ENCODE results near the gene ATG10. TPM values are rescaled to one million over a fixed set of nuclear protein-coding genes. Genes with fewer than 3 reads are reported as not detected.

ATG10 gene
- polyA plus RNA-seq, 1 donor from 2014 or later: 12.1 TPM

GRCh38 chr5:81980160-81980559 is 8.3 kb downstream of the ATG10 start:
- no peak overlapping the region for H3K27ac ChIP-seq (ENCODE audit: low read length)

DNA sequence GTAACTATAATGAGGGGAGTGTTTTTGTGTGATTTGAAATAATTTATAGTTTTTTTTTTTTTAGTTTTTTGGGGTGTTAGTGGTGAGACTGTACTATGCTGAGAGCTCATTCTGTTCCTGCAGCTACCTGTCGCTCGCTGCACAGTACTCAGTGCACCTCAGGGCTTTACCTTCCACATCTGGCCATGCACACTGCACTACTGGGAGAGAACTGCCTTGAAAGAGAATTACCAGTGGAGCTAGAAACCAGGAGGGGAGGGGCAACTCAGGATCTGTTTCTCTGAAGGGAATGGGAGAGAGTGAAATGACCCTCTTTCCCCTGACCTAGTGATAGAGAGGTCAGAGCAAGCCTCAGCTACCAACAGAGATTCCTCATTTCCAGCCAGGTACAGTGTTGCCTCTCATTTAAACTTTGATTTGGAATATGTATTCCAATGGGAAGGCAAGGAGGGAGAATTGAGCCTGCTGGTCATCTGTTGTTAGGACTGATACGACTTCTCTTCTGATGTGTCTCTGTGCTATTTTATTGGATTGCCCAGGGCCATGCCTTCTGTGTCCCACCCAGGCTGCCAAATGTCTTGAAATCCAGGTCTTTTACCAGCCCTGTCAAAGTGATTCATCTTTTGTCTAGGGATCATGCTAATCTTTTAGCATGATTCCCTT is 8.9 kb downstream of the ATG10 start:
- no peaks in the 10 kb centered on the region for H3K27me3 ChIP-seq (ENCODE audit: insufficient read depth, low read depth, low read length)
- no peaks in the 10 kb centered on the region for H3F3A ChIP-seq (ENCODE audit: insufficient read depth, low read length, poor library complexity, severe bottlenecking)
- no peaks in the 10 kb centered on the region for H3K36me3 ChIP-seq (ENCODE audit: insufficient read depth, low read length)
- H4K20me1 ChIP-seq (ENCODE audit: insufficient read depth): no peaks in the 10 kb centered on the region
- no peaks in the 10 kb centered on the region for H3K79me2 ChIP-seq (replicated peaks; ENCODE audit: insufficient read depth, low read length)
- H3K27ac ChIP-seq (ENCODE audit: low read length): no peak overlapping the region
- no peaks in the 10 kb centered on the region for H3K9me2 ChIP-seq (ENCODE audit: insufficient read depth, low read length)
- H3K4me2 ChIP-seq (ENCODE audit: low read length): no peak overlapping the region
- H3K9ac ChIP-seq (ENCODE audit: low read length): no peak overlapping the region
- H2AFZ ChIP-seq (ENCODE audit: low read depth, low read length): no peak overlapping the region
- H3K4me3 ChIP-seq (ENCODE audit: low read length): no peak overlapping the region
- H3K9me3 ChIP-seq (ENCODE audit: low read length): no peaks in the 10 kb centered on the region
- TF ChIP-seq EZH2 (IDR thresholded peaks at IDR 0.05; ENCODE audit: borderline replicate concordance, insufficient read depth, low read length, poor library complexity, severe bottlenecking) (no peak), SMC3 (conservative IDR thresholded peaks at IDR 0.05; ENCODE audit: poor library complexity) (no peak), TAF1 (IDR thresholded peaks at IDR 0.05; ENCODE audit: low read depth) (no peak), RAD21 (conservative IDR thresholded peaks at IDR 0.05) (no peak), CTCF (IDR thresholded peaks at IDR 0.05; ENCODE audit: poor library complexity, severe bottlenecking) (no peak), EP300 (conservative IDR thresholded peaks at IDR 0.05; ENCODE audit: poor library complexity, severe bottlenecking) (no peak)
- TF ChIP-seq, protein P1, sequence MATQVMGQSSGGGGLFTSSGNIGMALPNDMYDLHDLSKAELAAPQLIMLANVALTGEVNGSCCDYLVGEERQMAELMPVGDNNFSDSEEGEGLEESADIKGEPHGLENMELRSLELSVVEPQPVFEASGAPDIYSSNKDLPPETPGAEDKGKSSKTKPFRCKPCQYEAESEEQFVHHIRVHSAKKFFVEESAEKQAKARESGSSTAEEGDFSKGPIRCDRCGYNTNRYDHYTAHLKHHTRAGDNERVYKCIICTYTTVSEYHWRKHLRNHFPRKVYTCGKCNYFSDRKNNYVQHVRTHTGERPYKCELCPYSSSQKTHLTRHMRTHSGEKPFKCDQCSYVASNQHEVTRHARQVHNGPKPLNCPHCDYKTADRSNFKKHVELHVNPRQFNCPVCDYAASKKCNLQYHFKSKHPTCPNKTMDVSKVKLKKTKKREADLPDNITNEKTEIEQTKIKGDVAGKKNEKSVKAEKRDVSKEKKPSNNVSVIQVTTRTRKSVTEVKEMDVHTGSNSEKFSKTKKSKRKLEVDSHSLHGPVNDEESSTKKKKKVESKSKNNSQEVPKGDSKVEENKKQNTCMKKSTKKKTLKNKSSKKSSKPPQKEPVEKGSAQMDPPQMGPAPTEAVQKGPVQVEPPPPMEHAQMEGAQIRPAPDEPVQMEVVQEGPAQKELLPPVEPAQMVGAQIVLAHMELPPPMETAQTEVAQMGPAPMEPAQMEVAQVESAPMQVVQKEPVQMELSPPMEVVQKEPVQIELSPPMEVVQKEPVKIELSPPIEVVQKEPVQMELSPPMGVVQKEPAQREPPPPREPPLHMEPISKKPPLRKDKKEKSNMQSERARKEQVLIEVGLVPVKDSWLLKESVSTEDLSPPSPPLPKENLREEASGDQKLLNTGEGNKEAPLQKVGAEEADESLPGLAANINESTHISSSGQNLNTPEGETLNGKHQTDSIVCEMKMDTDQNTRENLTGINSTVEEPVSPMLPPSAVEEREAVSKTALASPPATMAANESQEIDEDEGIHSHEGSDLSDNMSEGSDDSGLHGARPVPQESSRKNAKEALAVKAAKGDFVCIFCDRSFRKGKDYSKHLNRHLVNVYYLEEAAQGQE (IDR thresholded peaks at IDR 0.05; ENCODE audit: borderline replicate concordance): no peak

More at GRCh38 chr5:81980160-81980559, 8.3 kb downstream of the ATG10 start:
- Histone ChIP-seq H2AFZ (ENCODE audit: low read depth, low read length) (no peak overlapping the region), H3K9me2 (ENCODE audit: insufficient read depth, low read length) (no peaks in the 10 kb centered on the region), H3K27me3 (ENCODE audit: insufficient read depth, low read depth, low read length) (no peaks in the 10 kb centered on the region), H3K9ac (ENCODE audit: low read length) (no peak overlapping the region), H3K4me2 (ENCODE audit: low read length) (no peak overlapping the region), H3K4me3 (ENCODE audit: low read length) (no peak overlapping the region), H3K9me3 (ENCODE audit: low read length) (no peaks in the 10 kb centered on the region), H3F3A (ENCODE audit: insufficient read depth, low read length, poor library complexity, severe bottlenecking) (no peaks in the 10 kb centered on the region), H4K20me1 (ENCODE audit: insufficient read depth) (no peaks in the 10 kb centered on the region), H3K36me3 (ENCODE audit: insufficient read depth, low read length) (no peaks in the 10 kb centered on the region), H3K79me2 (replicated peaks; ENCODE audit: insufficient read depth, low read length) (no peaks in the 10 kb centered on the region)
- TF ChIP-seq POLR2AphosphoS5 (IDR thresholded peaks at IDR 0.05): no peak
- no peak for TF ChIP-seq SMC3 (conservative IDR thresholded peaks at IDR 0.05; ENCODE audit: poor library complexity)
- TF ChIP-seq, protein P1 (IDR thresholded peaks at IDR 0.05; ENCODE audit: borderline replicate concordance): no peak
- no peak for TF ChIP-seq EP300 (conservative IDR thresholded peaks at IDR 0.05; ENCODE audit: poor library complexity, severe bottlenecking)
- no peak for TF ChIP-seq TAF1 (IDR thresholded peaks at IDR 0.05; ENCODE audit: low read depth)
- no peak for TF ChIP-seq MXI1 (conservative IDR thresholded peaks at IDR 0.05; ENCODE audit: poor library complexity, severe bottlenecking)
- no peak for TF ChIP-seq CTCF (IDR thresholded peaks at IDR 0.05; ENCODE audit: poor library complexity, severe bottlenecking)
- no peak for TF ChIP-seq EZH2 (IDR thresholded peaks at IDR 0.05; ENCODE audit: borderline replicate concordance, insufficient read depth, low read length, poor library complexity, severe bottlenecking)
- no peak for TF ChIP-seq RAD21 (conservative IDR thresholded peaks at IDR 0.05)

All from neural cell (in vitro differentiated cells).